DMS114 treated with DMSO at 0.1 percent for 48 hours (cell line): Measurements from ENCODE around the gene PPP6R2.
"Not testable (repeated sequence)": the region's sequence is repeated elsewhere in the genome, so short reads cannot be mapped to it uniquely, and the experiment has no call there.

Experiments
- DNase-seq: peaks from one replicate; lab custom pipeline; 2025; ENCODE audit not compliant: unreplicated experiment; lab: John Stamatoyannopoulos, UW

The PPP6R2 gene

GRCh38 chr22:50317178-50317577 is 25.9 kb upstream of the PPP6R2 start:
- DNase-seq = no peak

GRCh38 chr22:50317674-50318073 is 25.5 kb upstream of the PPP6R2 start:
- no peak for DNase-seq

- DNase-seq = no peak
Measured at GRCh38 chr22:50318356-50318697, 24.8 kb upstream of the PPP6R2 start.

GRCh38 chr22:50318698-50319411 is 24.3 kb upstream of the PPP6R2 start:
- no peak for DNase-seq

GRCh38 chr22:50319503-50319951 is 23.6 kb upstream of the PPP6R2 start:
- DNase-seq = no peak

- DNase-seq = no peak
Measured at GRCh38 chr22:50320116-50320515, 23.0 kb upstream of the PPP6R2 start.

GRCh38 chr22:50320671-50321325 is 22.3 kb upstream of the PPP6R2 start:
- no peak for DNase-seq

GRCh38 chr22:50322382-50323104 is 20.6 kb upstream of the PPP6R2 start:
- not testable (repeated sequence) for DNase-seq

- no peak for DNase-seq
Measured at GRCh38 chr22:50323900-50324299, 19.2 kb upstream of the PPP6R2 start.

GRCh38 chr22:50325444-50326224 is 17.5 kb upstream of the PPP6R2 start:
- DNase-seq = no peak

- no peak for DNase-seq
Measured at GRCh38 chr22:50326225-50326955, 16.7 kb upstream of the PPP6R2 start.

- DNase-seq = peak; percentile 69
Measured at GRCh38 chr22:50326956-50327710, 16.0 kb upstream of the PPP6R2 start, which contains the start of gene DENND6B. TSS of gene DENND6B (minus strand) at chr22:50327012. CDS start at chr22:50326988, 24 bp downstream.

GRCh38 chr22:50327711-50328019 is 15.5 kb upstream of the PPP6R2 start:
- no peak for DNase-seq

GRCh38 chr22:50329236-50329635 is 13.9 kb upstream of the PPP6R2 start:
- DNase-seq = no peak

GRCh38 chr22:50334433-50334832 is 8.7 kb upstream of the PPP6R2 start:
- DNase-seq = not testable (repeated sequence)

- no peak for DNase-seq
Measured at GRCh38 chr22:50337262-50338041, 5.7 kb upstream of the PPP6R2 start.

GRCh38 chr22:50338042-50338573 is 5.0 kb upstream of the PPP6R2 start:
- no peak for DNase-seq

- no peak for DNase-seq
Measured at GRCh38 chr22:50338860-50339462, 4.2 kb upstream of the PPP6R2 start.
